ENCODE measurements around the gene NUP35.
"Not testable (repeated sequence)": the region's sequence is repeated elsewhere in the genome, so short reads cannot be mapped to it uniquely, and the experiment has no call there.

Gene NUP35

DNA sequence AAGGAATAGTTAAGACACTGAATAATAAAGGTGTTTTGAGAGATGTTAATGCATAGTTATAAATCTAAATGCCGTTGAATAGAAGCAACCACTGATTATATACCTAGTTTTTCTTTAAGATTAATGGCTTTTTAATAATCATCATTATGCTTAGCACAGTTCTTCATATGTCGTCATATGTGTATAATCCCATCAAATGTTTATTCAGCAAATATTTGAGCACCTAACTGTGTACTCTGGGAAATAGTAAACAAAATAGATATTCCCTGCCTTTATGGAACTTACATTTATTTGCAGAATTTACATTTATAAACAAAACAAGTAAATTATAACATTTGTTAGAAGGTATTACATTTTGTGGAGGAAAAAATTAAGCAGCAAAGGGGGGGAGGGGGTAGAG, 9.8 kb downstream of the NUP35 start:
- no peak for DNase-seq (ENCODE audit: low read depth in 2 of 2)

DNA sequence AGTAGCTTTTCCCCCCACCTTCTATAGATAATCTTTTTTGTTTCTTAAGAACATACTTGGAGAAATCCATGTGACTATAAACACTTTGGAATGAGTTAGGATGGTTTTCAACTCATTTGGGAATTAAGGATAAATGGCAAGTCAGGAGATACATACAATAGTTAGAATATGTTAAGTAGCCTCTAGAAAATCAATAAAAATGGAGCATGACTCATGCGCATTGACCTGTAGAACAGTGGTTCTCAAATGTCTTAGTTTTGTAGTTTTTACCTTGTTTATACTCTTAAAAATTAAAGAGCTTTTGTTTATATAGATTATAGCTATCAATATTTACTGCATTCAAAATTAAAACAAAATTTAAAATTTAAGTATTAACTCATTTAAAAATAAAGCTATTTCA, 24.7 kb downstream of the NUP35 start:
- no peak for DNase-seq (ENCODE audit: low read depth in 2 of 2)

DNA sequence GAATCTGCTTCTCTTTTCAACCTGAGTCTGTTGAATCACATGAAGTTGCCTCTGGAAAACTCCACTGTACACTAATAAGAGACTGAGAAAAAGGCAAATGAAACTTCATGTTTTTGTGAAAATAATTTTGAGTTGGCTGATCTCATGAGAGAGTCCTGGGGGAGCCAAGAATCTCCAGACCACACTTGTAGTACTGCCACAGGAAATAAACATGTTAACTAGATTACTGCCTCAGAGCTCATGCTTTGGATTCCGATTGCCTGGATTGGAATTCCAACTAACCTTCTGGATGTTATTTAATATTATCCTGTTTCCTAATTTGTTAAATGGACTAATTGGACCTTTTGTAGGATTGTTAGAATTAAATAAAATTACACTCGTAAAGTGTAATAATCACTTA, 25.2 kb downstream of the NUP35 start:
- no peak for DNase-seq (ENCODE audit: low read depth in 2 of 2)

DNA sequence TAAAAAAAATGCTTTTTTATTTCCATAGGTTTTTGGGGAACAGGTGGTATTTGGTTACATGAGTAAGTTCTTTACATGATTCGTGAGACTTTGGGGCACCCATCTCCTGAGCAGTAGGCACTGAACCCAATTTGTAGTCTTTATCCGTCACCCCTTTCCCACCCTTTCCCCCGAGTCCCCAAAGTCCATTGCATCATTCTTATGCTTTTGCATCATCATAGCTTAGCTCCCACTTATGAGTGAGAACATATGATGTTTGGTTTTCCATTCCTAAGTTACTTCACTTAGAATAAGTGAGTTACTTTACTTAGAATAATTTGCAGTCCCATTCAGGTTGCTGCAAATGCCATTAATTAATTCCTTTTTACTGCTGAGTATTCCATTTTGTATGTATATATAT, 28.0 kb downstream of the NUP35 start:
- not testable (repeated sequence) for DNase-seq (ENCODE audit: low read depth in 2 of 2)

DNA sequence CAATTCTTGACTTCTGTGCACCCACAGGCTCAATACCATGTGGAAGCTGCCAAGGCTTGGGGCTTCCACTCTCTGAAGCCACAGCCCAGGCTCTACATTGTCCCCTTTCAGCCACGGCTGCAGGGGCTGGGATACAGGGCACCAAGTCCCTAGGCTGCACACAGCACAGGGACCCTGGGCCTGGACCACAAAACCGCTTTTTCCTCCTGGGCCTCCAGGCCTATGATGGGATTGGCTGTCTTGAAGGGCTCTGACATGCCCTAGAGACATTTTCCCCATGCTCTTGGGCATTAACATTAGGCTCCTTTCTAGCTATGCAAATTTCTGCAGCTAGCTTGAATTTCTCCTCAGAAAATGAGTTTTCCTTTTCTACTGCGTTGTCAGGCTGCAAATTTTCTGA, 29.7 kb downstream of the NUP35 start:
- DNase-seq (ENCODE audit: low read depth in 2 of 2) = no peak

DNA sequence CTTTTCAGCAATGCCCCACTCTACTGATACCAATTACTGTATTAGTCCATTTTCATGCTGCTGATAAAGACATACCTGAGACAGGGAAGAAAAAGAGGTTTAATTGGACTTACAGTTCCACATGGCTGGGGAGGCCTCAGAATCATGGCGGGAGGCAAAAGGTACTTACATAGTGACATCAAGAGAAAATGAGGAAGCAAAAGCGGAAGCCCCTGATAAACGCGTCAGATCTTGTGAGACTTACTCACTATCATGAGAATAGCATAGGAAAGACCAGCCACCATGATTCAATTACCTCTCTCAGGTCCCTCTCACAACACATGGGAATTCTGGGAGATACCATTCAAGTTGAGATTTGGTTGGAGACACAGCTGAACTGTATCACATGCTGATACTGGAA, 30.5 kb downstream of the NUP35 start:
- DNase-seq (ENCODE audit: low read depth in 2 of 2) = not testable (repeated sequence)

DNA sequence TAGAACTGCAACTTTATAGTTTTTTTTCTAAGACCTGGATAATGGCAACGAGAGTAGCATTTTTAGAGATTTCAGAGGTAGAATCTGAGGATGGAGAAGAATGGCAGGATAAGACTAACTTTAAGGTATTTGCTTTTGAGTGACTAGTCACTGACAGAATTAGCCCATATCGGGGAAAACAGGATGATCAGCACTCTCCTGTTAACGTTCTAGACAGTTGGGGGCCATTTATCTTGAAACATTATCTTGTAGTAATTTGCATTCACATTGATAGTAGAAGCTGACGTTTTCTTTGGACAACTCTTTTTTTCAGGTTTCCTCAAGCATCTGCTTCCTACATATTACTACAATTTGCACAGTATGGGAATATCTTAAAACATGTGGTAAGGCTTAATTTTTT, 32.9 kb downstream of the NUP35 start:
- DNase-seq (ENCODE audit: low read depth in 2 of 2) = no peak

DNA sequence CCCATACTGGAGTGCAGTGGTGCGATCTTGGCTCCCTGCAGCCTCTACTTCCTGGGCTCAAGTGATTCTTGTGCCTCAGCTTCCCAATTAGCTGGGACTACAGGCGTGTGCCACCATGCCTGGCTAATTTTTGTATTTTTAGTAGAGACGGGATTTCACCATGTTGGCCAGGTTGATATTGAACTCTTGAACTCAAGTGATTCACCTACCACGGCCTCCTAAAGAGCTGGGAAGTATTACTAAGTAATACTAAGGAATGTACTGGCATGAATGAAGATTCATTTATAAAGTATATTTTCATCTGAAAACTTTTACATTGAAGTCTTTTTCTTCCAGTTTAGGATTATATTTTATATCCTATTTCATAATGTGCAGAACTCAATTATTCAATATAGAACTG, 38.1 kb downstream of the NUP35 start:
- no peak for DNase-seq (ENCODE audit: low read depth in 2 of 2)

DNA sequence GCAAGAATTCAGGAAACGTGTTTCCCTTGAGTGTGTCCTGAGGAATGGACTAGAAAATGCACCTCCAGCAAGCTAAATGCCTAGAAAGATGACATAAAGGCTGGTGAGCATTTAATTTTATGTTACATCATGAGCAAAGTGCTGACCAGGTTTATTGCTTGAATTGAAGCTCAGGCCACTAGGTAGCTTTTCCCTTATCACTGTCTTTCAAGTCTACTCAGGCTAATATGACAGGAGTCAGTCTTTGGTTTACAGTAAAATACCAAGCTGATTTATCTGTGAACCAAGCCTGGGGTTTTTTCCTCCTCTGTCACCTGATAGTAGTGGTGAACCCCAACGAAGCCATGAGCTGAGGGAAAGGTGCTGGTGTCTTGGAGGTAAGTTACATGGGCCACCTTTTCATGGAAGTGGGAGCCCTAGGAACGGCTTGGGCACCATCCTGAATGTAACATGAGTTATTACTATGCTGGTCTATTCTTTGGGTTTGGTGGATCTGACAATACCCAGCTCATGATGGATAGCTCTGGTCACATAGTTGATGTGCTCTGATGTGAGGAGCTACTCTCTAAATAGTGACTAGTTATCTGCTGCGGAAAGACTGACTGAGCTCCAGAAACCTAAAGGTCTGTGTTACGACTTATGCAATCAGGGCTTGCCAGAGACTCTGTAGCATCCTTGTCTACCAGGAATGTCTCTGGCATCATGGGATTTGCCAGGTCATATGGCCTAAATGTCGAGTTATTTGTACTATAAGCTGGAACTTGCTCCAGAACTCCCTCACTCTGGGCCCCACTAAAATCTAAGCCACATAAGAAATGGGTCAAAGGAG, 39.8 kb downstream of the NUP35 start:
- DNase-seq (ENCODE audit: low read depth in 2 of 2) = no peak

DNA sequence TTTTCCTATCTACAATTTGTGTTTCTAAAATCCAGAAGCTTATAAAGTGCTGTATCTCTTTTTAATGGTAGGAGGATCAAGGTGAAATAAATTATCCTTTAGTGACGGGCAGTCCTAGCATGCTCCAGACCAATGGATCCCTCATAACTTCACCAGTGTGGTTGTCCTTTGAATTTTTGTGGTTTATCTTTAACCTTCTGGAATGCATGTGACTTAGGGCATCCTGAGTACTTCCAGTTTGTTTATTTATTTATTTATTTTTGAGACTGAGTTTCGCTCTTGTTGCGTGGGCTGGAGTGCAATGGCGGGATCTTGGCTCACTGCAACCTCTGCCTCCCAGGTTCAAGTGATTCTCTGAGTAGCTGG, 40.4 kb downstream of the NUP35 start:
- DNase-seq (ENCODE audit: low read depth in 2 of 2) = no peak

DNA sequence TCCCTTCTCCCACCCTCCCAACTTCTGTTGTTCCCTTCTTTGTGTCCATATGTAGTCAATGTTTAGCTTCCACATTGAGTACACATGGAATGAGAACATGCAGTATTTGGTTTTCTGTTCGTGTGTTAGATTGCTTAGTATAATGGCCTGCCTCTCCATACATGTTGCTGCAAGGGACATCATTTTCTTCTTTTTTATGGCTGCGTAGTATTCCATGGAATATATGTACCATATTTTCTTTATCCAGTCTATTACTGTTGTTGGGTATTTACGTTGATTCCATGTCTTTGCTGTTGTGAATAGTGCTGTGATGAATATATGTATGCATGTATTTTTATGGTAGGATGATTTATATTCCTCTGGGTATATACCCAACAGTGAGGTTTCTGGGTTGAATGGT, 42.0 kb downstream of the NUP35 start:
- no peak for DNase-seq (ENCODE audit: low read depth in 2 of 2)

DNA sequence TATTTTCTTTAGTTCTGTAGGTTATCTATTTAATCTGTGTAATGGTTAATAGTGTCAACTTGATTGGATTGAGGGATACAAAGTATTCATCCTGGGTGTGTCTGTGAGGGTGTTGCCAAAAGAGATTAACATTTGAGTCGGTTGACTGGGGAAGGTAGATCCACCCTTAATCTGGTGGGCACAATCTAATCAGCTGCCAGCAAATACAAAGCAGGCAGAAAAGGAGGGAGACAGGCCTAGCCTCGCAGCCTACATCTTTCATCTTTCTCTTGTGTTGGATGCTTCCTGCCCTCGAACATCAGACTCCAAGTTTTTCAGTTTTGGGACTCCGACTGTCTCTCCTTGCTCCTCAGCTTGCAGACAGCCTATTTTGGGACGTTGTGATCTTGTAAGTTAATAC, 42.7 kb downstream of the NUP35 start:
- DNase-seq (ENCODE audit: low read depth in 2 of 2) = not testable (repeated sequence)

DNA sequence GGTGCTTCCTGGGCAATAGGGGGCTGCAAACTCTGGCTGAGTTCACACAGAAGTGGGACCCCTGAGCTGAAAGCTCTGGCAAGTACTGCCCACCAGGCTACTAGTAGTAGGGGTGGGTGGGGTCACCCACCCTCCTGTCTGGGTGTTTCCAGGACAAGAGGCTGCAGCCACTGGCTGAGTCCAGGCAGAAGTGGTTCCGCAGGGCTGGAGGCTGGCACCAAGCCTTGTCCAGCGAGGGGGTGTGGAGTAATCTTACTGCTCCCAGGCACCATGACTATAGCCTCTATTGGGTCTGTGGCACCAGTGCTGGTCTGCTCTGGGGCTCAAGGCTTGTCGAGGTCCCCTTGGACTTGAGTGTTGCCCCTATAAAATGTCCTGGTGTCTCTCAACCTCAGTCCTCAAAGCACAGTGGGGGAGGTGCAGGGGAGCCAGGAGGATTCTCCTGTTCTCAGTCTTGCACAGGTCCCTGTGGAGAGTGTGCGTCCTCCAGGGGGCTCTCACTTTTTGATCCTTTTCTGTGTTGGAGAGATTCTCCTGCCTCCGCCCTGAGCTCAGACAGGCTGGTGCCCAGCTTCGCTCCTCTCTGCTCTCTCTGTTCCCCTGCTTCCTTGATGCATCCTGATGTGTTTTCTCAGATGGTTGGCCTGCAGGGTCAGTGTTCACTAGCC, 48.1 kb downstream of the NUP35 start:
- DNase-seq (ENCODE audit: low read depth in 2 of 2) = no peak

DNA sequence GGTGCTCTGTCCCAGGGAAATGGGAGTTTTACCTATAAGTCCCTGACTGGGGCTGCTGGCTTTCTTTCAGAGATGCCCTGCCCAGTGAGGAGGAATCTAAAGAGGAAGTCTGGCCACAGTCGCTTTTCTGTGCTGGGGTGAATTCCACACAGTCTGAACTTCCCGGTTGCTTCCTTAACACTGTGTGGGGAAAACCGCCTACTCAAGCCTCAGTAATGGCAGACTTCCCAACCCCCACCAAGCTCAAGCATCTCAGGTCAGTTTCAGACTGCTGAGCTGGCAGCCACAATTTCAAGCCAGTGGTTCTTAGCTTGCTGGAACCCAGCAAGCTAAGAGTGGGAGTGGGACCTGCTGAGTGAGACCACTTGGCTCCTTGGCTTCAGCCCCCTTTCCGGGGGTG, 54.9 kb downstream of the NUP35 start:
- DNase-seq (ENCODE audit: low read depth in 2 of 2) = no peak

DNA sequence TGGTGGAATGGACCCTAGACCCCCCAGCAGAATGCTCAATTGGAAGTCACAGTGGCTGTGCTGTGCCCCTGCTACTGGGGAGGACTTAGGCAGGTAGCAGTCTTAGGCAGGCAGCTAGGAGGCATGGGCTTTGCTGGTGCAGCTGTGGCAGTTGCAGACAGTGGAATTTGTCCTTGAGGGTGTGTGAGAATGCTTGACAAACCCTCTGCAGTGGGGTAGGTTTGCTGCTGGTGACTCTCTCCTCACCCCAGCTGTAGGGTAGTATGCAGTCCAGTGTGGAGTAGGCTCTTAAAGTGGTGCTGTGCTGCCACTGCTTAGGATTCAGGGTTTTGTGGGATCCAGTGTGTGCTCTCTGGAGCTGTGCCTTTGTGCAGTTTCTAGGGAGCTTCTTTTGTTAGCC, 61.3 kb downstream of the NUP35 start:
- DNase-seq (ENCODE audit: low read depth in 2 of 2) = no peak

DNA sequence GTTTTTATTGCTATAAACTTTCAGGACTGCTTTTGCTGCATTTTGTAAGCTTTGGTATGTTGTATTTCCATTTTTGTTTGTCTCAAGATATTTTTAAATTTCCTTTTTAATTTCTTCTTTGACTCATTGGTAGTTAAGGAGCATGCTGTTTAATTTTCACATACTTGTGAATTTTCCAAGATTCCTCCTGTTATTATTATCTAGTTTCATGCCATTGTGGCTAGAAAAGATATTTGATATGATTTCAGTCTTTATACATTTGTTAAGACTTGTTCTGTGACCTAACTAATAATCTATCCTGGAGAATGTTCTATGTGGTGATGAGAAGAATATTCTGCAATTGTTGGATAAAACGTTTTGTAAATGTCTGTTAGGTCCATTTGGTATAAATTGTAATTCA, 62.1 kb downstream of the NUP35 start:
- no peak for DNase-seq (ENCODE audit: low read depth in 2 of 2)

DNA sequence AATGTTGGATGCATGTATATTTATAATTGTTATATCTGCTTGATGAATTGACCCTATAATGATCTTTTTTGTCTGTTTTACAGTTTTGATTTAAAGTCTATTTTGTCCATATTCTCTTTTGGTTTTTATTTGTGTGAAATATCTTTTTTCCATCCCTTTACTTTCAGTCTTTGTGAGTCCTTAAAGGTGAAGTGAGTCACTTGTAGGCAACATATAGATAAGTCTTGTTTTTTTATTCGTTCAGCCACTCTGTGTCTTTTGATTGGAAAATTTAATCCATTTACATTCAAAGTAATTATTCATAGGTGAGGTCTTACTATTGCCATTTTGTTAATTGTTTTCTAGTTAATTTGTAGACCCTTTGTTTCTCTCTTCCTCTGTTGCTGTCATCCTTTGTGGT, 62.5 kb downstream of the NUP35 start:
- no peak for DNase-seq (ENCODE audit: low read depth in 2 of 2)

DNA sequence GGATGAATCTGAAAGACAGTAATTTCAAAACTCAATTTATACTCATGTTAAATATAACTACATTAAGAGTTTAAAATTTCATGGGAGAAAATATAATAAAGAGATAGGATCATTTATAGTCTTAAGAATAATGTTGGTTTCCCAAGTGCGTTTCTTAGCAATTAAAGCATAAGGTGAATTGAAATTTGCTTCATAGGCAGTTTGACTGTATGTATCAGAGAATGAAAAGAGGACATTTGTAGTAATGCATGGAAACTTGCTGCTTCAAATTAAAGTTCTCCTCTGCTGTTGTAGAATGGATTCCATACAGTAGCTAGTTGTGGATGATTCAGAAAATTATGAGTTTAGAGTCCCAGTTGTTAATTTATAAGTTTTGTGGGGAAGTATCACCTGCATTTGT, 68.1 kb downstream of the NUP35 start:
- no peak for DNase-seq (ENCODE audit: low read depth in 2 of 2)

DNA sequence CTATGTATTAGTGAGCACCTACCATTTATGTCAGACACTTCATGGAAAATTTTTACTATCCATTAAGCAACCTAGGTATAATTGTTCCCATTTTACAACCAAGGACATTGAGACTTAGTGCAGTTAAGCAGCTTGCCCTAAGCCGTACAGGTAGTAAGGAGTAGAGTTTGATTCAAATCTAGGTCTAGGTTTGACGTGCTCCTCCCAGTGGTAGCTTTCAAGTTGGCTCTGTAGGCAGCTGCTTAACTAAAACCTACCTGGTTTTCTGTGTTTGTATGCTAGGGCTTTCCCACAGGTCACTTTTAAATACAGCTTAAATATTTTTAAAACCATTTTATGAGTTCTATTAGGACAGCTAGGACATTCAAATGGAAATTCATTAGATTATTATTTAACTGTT, 69.7 kb downstream of the NUP35 start:
- no peak for DNase-seq (ENCODE audit: low read depth in 2 of 2)

DNA sequence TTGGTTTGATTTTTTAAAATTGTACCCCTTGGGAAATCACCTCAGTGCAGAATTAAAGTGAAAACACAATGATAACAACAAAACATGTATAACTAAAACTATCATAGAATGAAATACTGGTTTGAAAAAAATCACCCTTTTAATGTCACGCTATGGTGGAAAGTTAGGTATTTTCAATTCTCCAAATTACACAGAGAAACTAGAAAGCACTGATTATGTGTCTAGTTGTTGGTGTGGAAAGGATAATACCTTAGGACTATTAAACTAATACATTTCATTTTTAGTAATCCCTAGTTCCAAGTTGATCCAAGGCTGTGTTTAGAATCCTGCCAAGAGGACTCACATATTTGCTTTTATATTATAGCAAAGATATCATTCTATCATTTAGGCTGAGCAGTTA, 71.2 kb downstream of the NUP35 start:
- no peak for DNase-seq (ENCODE audit: low read depth in 2 of 2)

DNA sequence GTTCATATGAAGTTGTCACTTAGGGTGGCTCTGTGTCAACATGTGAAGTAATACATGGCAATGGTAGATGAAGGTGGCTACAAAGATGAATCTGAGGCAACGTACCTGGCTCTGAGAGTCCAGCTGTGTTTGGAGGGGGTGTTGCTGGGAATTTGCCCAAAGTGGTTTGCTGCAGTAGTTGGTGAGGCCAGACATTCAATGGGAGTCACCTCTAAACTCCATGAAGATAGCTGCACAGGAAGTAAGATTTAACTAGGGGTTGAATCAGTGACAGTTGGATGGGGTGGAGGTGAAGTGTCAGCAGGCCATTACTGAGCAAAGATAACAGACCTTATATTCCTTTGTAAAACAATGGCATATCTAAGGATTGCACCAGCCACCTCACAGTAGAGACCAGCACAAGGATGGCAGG, 71.8 kb downstream of the NUP35 start:
- no peak for DNase-seq (ENCODE audit: low read depth in 2 of 2)

DNA sequence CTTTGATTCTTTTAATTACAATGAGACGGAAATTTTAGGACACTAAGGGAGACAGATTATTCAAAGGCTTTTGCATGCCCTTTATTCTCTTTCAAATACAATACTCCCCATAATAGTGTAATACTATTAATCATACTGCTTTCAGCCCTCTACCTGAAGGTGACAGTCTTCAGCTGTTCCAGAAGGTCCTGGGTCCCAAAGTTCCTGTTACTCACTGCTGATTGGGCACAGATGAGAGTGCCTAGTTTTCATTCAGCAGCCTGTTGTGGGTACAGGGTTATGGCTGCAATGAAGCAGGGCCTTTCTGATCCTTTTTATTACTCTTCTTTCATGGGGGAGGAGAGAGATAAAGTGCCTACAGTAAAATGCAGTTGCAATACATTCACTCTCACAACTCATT, 80.2 kb downstream of the NUP35 start:
- DNase-seq (ENCODE audit: low read depth in 2 of 2) = no peak

DNA sequence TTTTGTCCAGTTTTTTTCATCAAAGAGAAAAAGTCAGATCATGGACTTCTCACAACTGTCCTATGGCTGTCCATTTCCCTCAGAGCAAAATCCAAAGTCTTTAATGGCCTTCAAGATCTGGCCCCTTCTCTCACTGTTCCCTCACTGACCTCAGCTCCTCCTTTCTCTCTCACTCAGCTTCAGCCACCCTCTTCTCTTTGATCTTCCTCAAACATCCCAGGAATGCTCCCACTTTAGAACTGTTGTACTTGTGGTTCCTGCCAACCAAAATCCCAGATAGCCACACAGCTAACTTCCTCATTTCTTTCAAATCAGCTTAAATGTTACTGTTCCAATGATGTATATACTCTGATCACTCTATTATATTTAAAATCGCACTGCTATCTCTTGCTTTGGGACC, 82.9 kb downstream of the NUP35 start:
- DNase-seq (ENCODE audit: low read depth in 2 of 2) = no peak
